CD4-positive, alpha-beta T cell treated with Interleukin-17A for 1 hour (primary cell): ENCODE results near the gene CDH15.
"Not testable (repeated sequence)": the region's sequence is repeated elsewhere in the genome, so short reads cannot be mapped to it uniquely, and the experiment has no call there.

ENCODE experiments used
- DNase-seq: peaks from one replicate; pipeline ENCODE4 v3.0.0-alpha.2; 2020

The CDH15 gene

DNA sequence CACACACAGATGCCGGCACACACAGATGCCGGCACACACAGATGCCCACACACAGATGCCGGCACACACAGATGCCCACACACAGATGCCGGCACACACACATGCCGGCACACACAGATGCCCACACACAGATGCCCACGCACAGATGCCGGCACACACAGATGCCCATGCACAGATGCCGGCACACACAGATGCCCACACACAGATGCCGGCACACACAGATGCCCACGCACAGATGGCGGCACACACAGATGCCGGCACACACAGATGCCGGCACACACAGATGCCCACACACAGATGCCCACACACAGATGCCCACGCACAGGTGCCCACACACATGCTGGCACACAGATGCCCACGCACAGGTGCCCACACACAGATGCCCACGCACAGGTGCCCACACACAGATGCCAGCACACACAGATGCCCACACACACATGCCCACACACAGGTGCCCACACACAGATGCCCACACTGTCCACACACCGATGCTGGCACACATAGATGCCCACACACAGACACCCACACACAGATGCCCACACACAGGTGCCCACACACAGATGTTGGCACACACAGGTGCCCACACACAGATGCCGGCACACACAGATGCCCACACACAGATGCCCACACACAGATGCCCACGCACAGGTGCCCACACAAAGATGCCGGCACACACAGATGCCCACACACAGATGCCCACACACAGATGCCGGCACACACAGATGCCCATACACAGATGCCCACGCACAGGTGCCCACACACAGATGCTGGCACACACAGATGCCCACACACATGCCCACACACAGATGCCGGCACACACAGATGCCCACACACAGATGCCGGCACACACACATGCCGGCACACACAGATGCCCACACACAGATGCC, 17.2 kb downstream of the CDH15 start:
- DNase-seq = not testable (repeated sequence)

DNA sequence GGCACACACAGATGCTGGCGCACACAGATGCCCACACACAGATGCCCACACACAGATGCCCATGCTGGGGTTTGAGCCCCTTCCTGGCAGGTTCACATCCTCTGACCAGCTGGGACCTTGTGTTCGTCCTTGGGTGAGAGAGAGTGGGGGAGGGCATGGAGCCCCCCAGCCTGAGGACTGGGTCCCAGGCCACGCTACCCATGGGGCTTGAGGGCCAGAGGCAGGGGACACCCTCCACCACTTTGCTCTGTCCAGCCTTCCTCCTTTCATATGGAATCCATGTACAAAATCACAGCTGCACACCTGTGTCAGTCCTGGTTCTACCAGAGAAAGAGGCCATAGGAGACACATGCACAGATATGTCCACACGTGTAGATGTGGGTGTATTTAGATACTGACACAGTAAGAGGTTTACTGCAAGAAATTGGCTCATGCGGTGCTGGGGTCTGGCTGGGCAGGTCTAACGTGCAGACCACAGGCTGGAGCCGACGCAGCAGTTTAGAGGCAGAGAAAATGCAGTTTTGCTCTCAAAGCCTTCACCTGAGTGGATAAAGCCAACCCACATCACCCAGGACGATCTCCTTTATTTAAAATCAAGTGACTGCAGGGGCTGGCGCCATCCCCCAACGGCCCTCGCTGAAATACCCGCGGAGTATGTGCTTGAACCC, 17.9 kb downstream of the CDH15 start:
- DNase-seq = no peak

DNA sequence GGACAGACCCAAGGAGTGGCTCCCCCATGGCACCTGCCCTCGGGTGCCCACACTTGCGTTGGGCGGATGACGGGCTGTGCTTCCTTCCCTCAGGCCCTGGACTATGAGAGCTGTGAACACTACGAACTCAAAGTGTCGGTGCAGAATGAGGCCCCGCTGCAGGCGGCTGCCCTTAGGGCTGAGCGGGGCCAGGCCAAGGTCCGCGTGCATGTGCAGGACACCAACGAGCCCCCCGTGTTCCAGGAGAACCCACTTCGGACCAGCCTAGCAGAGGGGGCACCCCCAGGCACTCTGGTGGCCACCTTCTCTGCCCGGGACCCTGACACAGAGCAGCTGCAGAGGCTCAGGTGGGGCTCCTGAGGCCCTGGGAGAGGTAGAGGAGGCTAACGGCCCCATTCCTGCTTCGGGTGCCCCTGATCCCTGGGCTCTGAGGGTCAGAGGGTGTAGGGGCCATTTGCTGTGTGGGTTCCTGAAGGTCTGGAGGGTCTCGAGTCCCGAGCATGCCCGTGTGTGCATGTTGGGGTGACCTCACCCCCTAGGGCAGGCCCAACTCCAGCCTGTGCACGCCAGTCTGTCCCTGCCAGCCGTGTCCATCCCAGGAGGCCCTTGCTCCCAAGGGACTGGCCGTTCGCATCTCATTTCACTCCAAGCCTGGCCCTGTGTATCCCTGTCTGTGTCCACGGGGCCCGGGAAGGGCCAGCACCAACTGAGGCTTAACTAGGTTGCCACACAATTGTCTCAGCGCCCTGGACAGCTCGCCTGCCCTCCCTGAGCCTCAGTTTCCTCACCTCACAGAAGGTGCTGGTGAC, 18.8 kb downstream of the CDH15 start:
- no peak for DNase-seq

GRCh38 chr16:89191033-89191900, 19.7 kb downstream of the CDH15 start:
- no peak for DNase-seq

GRCh38 chr16:89191901-89192185, 20.3 kb downstream of the CDH15 start:
- DNase-seq = no peak

DNA sequence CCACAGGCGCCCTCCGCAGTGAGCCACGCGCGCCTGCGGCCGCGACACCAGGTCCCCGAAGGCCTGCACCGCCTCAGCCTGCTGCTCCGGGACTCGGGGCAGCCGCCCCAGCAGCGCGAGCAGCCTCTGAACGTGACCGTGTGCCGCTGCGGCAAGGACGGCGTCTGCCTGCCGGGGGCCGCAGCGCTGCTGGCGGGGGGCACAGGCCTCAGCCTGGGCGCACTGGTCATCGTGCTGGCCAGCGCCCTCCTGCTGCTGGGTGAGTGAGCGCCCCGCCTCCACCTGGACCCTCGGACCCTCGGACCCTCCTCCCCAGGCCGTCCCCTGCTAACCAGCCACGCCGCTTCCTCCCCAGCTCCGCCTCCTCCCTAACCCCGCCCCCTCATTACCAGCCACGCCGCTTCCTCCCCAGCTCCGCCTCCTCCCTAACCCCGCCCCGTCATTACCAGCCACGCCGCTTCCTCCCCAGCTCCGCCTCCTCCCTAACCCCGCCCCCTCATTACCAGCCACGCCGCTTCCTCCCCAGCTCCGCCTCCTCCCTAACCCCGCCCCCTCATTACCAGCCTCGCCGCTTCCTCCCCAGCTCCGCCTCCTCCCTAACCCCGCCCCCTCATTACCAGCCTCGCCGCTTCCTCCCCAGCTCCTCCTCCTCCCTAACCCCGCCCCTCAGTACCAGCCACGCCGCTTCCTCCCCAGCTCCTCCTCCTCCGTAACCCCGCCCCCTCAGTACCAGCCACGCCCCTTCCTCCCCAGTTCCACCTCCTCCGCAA, 20.8 kb downstream of the CDH15 start:
- DNase-seq = peak; percentile 89

DNA sequence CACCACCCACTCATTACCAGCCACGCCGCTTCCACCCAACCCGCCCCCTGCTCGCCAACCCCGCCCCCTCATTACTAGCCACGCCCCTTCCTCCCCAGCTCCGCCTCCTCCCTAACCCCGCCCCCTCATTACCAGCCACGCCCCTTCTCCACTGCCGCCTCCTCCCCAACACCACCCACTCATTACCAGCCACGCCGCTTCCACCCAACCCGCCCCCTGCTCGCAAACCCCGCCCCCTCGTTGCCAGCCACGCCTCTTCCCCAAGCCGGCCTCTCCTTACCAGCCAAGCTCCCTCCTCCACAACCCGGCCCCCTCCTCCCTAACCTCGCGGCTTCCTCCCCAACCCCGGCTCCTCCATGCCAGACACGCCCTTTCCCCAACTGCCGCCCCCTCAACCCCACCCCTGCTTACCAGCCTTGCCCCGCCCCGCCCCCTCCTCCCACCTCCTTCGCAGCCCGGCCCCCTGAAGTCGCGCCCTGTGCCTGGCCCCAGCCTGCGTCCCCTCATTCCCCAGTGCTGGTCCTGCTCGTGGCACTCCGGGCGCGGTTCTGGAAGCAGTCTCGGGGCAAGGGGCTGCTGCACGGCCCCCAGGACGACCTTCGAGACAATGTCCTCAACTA, 21.5 kb downstream of the CDH15 start:
- peak; percentile 75 for DNase-seq

GRCh38 chr16:89193576-89194293, 22.2 kb downstream of the CDH15 start:
- DNase-seq = no peak

DNA sequence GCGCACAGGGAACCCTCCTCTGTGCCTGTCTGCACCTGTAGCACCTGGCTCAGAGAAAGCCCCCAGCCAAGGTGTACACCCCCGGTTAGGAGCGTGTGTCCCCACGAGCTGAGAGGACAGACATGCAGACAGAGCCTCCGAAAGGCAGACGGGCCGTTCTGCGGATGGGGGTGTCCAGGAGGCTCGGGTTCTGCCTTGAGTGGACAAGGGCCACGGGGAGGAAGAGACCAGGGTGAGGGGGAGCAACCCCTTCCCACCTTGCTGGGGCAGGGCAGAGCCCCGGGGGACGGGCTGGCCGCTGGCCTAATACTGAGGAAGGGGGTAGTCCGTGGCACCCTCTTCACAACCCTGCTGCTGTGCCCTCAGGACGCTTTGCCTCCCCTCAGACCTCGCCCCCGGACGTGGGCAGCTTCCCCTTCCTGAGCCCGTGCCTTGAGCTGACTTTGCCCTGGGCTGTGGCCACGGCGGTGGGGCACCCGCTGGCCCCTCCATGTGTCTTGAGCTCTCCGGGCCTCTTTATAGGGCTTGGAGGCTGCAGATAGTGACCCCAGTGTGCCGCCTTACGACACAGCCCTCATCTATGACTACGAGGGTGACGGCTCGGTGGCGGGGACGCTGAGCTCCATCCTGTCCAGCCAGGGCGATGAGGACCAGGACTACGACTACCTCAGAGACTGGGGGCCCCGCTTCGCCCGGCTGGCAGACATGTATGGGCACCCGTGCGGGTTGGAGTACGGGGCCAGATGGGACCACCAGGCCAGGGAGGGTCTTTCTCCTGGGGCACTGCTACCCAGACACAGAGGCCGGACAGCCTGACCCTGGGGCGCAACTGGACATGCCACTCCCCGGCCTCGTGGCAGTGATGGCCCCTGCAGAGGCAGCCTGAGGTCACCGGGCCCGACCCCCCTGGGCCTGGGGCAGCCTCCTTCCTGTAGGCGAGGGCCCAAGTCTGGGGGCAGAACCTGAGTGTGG, 23.1 kb downstream of the CDH15 start:
- no peak for DNase-seq

- DNase-seq = no peak
Observed at GRCh38 chr16:89195521-89196171, 24.1 kb downstream of the CDH15 start.

GRCh38 chr16:89197033-89197632, 25.6 kb downstream of the CDH15 start:
- DNase-seq = no peak

DNA sequence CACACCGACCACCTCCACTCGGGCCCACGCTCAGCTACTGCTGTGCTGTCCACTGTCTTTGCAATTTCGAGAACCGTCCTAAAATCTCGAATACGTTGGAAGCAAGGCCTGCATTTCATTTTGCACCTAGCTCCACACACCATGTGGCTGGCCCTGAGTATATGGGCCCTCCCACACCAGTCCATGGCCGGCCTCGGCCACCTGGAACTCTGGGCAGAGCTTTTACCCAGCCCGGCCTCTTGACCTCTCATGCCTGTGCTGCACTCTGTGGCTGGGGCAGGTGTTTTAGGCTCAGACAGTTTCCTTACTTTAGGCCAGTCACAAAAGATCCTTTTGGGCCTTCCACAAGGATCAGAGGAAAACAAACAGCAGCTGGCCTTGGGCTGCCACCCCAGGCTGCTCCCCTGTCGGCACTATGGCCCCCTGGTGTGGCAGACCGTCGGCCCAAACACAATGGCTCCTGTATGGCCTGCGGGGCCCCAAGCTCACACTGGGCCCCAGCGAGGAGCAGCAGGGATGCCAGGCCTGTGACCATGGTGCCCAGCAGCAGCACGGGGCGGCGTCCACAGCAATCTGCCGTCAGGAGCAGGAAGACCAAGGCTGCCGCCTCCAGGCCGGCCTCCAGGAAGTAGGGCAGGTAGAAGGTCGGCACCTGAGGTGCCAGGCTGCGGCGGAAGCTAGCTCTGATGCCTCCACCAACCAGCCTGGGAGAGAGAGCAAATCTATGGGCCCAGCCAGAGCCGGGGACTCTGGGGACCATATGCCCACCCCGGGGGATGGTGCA, 26.3 kb downstream of the CDH15 start:
- no peak for DNase-seq

DNA sequence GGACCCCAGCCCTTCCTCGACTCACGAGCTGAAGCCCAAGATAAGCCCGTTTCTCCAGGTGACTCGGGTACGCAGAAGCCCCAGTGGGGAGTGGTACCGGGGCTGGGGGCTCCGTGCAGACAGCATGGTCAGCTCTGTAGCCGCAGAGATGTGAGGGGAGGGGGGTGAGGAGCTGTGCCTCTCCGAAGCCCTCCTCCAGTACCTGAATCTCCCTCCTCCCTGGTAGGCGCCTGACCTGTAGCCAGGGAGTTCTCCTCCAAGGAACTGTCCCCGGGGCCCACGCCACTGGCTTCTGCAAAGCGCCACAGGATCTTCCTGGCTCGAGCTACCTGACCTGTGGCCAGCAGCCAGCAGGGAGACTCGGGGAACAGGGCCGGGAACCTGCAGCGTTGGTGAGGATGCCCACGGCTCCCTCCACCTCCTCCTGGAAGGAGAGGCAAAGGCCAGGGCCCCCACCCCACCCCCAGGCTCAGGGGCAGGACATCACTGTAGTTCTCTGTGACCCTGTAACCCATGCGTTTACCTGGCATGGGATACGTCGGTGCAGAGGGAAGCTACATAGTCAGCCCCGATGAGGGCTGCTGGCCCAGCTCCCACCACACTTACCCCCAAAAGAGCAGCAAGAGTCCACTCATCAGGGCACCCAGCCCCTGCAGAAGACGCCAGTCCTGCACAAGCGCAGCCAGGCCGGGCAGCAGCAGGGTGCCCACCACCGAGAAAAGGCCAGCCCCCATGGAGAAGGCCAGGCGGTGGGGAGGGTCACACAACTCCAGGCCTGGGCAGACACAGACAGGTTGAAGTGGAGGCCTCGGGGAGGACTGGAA, 27.1 kb downstream of the CDH15 start:
- DNase-seq = no peak

DNA sequence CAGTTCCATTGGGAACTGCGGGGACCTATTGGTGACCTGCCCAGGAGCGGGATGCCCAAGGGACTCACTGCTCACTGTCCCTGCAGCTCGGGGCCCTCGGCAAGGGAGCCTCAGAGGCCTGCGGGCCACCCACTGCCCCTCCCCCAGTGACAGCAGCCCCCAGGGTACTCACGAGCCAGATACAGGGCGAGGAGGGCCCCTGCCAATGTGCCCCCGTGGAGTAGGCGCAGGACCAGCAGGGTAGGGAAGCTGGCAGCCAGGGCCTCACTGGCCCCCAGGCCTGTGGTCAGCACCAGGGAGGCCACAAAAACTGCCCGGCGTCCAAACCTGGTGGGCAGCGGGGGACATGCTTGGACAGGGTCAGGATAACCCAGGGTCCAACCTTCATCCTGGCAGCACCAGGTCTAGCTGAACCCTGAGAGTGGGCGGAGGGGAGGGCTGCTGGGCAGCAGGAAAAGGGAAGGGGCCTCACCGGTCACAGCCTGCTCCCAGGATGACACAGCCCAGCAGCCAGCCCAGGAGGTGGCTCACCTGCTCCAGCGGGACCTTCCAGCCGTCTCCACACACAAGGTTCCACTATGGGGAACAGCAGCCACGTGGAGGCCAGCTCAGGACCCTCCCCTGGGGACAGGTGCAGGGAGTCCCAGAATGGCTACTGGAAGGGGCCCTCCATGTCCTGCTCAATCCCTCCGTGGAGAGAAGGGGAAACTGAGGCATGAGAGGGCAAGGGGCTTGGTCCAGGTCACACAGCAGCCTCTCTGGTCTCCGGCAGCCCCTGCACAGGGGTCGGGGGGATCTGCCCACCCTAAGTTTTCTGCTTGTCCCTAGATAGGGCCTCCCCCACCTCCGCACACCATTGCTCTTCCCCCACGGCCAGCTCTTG, 27.9 kb downstream of the CDH15 start:
- DNase-seq = no peak

DNA sequence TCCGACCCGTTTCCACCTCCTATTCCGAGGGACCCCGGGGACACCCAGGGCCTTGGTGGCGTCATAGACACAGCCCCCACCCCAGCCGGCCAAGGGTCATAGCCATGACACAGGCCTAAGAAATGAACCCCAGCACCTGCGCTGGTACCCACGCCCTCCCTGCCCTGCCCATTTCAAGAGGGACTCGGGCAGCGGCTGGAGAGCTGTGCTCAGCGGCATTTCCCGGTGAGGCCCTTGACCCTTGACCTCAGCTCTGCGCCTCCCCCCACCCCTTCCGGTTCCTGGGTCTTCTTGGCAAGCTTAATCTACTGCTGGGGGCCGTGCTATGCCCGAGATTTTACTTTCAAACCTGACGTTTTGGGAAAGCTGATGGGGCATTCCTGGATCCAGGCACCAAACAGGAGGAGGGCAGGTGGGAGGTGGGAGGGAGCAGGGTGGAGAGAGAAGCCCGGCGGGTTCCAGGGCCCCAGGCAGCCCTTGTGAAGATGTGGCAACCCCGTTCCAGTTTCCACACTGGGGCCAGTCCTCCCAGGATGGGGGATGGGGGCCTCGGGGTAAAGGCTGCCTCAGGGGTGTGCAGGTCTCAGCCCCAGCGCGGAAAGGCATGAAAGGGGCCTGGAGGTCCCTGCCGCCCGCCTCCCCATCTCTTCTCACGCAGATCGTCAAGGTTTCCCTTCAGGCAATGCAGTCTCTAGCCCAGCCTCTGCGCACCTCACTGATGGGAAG, 28.7 kb downstream of the CDH15 start, which contains the start of gene SLC22A31:
Gene SLC22A31, minus strand, starts transcription at position 414 of the 726 bp plus-strand sequence. Its CDS starts 36 bp downstream, at position 378.
- no peak for DNase-seq
